GM12892 (cell line): ENCODE measurements around the gene IRX5.

Source experiments
- POLR2A ChIP-seq: IDR thresholded peaks from 2 replicates; pipeline ENCODE4 v1.6.1; 2011; ENCODE audit warnings: low read depth, low read length, control low read depth
- POLR2AphosphoS5 ChIP-seq: IDR thresholded peaks from 2 replicates; pipeline ENCODE4 v1.6.1; 2011; ENCODE audit warnings: low read depth, low read length, control low read depth
- TAF1 ChIP-seq: IDR thresholded peaks from 2 replicates; pipeline ENCODE4 v1.6.1; 2011; ENCODE audit warnings: low read depth, mild to moderate bottlenecking, control low read depth, low read length, borderline replicate concordance

DNA sequence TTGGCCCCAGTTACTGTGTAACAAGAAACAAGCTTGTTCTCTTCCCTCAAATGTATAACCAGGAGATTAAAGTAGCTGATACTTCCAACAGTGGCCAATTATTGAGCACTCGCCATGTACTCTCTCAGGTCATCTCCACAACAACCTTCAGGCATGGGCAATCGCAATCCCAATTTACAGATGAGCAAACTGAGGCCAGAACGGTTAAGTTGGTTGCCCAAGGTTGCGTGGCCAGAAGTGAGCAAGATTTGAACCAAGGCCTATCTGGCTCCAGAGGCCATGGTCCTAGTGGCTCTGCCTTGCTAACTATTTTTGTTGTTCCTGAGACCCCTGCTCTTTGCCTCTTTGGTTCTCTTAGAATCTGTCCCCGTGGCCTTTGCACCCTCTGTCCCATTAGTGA lies 33.6 kb downstream of the IRX5 start:
- TF ChIP-seq TAF1 (no peak), POLR2AphosphoS5 (no peak), POLR2A (no peak)
